HL-60 (cell line): ENCODE data around the gene GCLC.

ENCODE experiments used
- DNase-seq, 2 experiments: peaks; one replicate each; pipeline ENCODE4 v3.0.0-alpha.2; 2010 to 2020; ENCODE audit warnings: low read depth in 1 of 2, low spot score in 1 of 2
- H3K27ac ChIP-seq: fragments of 250-450 bp; sonication (Bioruptor Pico); replicated peaks from 2 replicates; pipeline ENCODE4 v1.5.1; 2020; ENCODE audit warnings: mild to moderate bottlenecking, moderate library complexity
- H3K27me3 ChIP-seq: fragments of 250-450 bp; sonication (Bioruptor Pico); 2 replicates; pipeline ENCODE4 v1.5.1; 2021; ENCODE audit warnings: mild to moderate bottlenecking, moderate library complexity; ENCODE audit not compliant: insufficient read depth, poor library complexity, severe bottlenecking
- H3K4me3 ChIP-seq: replicated peaks from 2 replicates; pipeline ENCODE4 v1.5.1; 2011; ENCODE audit warnings: mild to moderate bottlenecking, control low read depth, low read length; ENCODE audit not compliant: insufficient read depth
- CTCF ChIP-seq: IDR thresholded peaks from one replicate; pipeline ENCODE4 v1.5.1; 2011; ENCODE audit warnings: low read length, control low read depth, inconsistent platforms; ENCODE audit not compliant: insufficient read depth
- GABPA ChIP-seq: IDR thresholded peaks from 2 replicates; pipeline ENCODE4 v1.6.1; 2012; ENCODE audit warnings: low read depth
- POLR2AphosphoS5 ChIP-seq: IDR thresholded peaks from 2 replicates; pipeline ENCODE4 v1.6.1; 2012; ENCODE audit warnings: low read depth
- SPI1 ChIP-seq: IDR thresholded peaks from 2 replicates; pipeline ENCODE4 v1.6.1; 2012; ENCODE audit warnings: low read depth, mild to moderate bottlenecking, borderline replicate concordance
- TF ChIP-seq, protein P1 (sequence below): IDR thresholded peaks from 2 replicates; pipeline ENCODE4 v1.6.1; 2012; ENCODE audit warnings: low read depth; ENCODE audit not compliant: insufficient replicate concordance

Gene GCLC

GRCh38 chr6:53585208-53585900 is 40.5 kb upstream of the GCLC start:
- no peak overlapping the region for H3K4me3 ChIP-seq

DNA sequence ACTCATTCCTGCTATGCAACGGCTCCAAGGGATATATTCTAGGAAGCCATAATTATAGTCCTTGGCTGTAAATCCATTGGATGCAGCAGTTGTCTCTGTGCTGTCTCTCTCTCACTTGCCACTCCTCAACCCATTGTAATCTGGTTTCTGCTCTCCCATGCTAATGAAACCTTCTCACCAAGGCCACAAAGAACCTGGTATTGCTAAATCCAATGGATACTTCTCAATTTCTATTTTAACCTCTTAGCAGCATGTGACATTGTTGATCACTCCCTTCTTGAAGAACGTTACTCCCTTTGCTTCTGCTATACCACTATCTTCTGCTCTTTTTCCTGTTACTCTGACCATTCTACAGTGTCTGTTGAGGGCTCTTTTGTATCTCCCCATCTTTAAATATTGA is 39.8 kb upstream of the GCLC start:
- H3K27ac ChIP-seq: no peak overlapping the region
- TF ChIP-seq GABPA (no peak), SPI1 (no peak), CTCF (no peak), POLR2AphosphoS5 (no peak)
- TF ChIP-seq, protein P1, sequence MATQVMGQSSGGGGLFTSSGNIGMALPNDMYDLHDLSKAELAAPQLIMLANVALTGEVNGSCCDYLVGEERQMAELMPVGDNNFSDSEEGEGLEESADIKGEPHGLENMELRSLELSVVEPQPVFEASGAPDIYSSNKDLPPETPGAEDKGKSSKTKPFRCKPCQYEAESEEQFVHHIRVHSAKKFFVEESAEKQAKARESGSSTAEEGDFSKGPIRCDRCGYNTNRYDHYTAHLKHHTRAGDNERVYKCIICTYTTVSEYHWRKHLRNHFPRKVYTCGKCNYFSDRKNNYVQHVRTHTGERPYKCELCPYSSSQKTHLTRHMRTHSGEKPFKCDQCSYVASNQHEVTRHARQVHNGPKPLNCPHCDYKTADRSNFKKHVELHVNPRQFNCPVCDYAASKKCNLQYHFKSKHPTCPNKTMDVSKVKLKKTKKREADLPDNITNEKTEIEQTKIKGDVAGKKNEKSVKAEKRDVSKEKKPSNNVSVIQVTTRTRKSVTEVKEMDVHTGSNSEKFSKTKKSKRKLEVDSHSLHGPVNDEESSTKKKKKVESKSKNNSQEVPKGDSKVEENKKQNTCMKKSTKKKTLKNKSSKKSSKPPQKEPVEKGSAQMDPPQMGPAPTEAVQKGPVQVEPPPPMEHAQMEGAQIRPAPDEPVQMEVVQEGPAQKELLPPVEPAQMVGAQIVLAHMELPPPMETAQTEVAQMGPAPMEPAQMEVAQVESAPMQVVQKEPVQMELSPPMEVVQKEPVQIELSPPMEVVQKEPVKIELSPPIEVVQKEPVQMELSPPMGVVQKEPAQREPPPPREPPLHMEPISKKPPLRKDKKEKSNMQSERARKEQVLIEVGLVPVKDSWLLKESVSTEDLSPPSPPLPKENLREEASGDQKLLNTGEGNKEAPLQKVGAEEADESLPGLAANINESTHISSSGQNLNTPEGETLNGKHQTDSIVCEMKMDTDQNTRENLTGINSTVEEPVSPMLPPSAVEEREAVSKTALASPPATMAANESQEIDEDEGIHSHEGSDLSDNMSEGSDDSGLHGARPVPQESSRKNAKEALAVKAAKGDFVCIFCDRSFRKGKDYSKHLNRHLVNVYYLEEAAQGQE: no peak
- no peak for DNase-seq
- H3K27me3 ChIP-seq: no peaks in the 10 kb centered on the region
- H3K4me3 ChIP-seq: no peak overlapping the region

More at GRCh38 chr6:53585208-53585900, 40.5 kb upstream of the GCLC start:
- H3K27ac ChIP-seq: no peak overlapping the region
- TF ChIP-seq GABPA: no peak
- peak; percentile 54; the same call in 1 of the 2 replicates for TF ChIP-seq SPI1
- no peak for DNase-seq
- no peaks in the 10 kb centered on the region for H3K27me3 ChIP-seq

DNA sequence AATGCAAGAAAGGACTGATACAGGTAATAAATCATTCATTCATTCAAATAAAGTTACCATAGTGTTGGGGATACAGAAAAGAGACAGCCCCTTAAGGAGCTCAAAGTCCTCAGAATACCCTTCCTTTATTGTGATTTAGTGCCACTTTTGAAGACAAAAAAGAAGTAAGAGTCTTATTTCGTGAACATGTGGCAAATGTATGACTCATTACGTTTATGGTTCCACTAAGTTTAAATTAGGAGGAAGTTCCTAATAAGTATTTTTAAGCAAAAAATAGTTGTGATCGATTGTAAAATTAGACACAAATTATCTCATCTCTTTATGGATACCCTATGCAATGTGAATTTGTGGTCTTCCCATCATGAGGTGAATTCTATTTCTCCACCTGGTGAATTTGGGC is 38.5 kb upstream of the GCLC start:
- TF ChIP-seq, protein P1: no peak
- no peak for TF ChIP-seq GABPA
- no peak for TF ChIP-seq CTCF
- no peak for TF ChIP-seq SPI1
- no peak for TF ChIP-seq POLR2AphosphoS5
- DNase-seq: no peak
- no peaks in the 10 kb centered on the region for H3K27me3 ChIP-seq

DNA sequence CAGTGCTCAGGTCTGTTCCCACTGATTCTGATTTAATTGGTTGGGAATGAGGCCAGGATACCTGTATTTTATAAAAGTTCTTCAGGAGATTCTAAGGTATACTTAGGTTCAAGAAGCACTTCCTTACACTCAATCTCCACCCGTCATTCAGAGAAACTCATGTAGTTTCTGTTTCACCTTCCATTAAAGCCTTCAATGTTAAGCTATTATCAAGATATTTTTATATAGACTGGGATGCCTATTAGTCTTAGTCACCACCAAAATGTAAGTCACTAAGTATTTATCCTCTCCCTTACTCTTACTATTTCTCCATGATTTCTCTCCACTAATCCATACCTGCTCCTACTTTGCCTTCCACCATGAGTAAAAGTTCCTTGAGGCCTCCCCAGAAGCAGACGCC is 38.1 kb upstream of the GCLC start:
- no peak for DNase-seq
- no peak overlapping the region for H3K4me3 ChIP-seq
- H3K27me3 ChIP-seq: no peaks in the 10 kb centered on the region
- H3K27ac ChIP-seq: no peak overlapping the region
- TF ChIP-seq POLR2AphosphoS5 (no peak), SPI1 (no peak), CTCF (no peak), GABPA (no peak)
- TF ChIP-seq, protein P1: no peak

More for the DNA sequence above, 38.5 kb upstream of the GCLC start:
- Histone ChIP-seq H3K27ac (no peak overlapping the region), H3K4me3 (no peak overlapping the region)
